NCI-H82 treated with DMSO at 0.1 percent for 48 hours (cell line): ENCODE results near the gene C11orf91.
"Not testable (repeated sequence)": the region's sequence is repeated elsewhere in the genome, so short reads cannot be mapped to it uniquely, and the experiment has no call there.

ENCODE experiments used
- DNase-seq: peaks from one replicate; lab custom pipeline; 2025; ENCODE audit not compliant: unreplicated experiment; lab: John Stamatoyannopoulos, UW

C11orf91 gene

DNA sequence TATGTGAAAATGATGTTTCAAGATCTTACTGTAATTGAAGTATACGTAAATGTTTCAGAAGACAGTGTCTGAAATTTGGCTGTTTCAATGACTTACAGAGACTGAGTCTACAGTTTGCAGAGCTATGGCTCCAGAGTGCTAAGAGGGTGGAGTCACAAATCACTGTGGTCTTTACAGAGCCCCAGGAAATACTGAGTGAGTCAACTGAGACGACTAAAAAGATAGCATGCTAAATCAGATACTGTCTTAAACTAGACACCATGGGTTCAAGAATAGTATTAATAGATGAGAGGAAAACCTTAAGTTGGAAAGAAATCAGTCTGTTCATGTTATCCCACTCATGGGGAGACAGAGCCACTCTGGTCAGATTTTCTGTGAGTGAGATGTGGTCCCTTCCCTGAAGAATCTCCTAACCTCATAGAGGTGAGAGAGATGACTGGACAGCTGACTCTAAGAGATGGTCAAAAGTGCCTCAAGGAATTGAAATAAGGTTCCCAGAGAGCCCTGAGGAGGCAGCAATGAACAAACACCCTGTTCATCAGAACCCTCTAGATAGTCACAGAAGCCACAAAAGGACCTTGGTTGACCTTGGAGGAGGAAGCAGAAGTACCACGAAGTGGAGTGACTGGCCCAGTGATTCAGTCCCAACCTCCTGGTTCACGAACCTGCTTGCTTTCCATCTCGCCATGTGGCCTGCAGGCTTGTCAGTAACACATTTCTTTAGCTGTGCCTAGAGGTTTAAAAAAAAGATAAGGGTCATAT, 30.2 kb downstream of the C11orf91 start:
- no peak for DNase-seq

DNA sequence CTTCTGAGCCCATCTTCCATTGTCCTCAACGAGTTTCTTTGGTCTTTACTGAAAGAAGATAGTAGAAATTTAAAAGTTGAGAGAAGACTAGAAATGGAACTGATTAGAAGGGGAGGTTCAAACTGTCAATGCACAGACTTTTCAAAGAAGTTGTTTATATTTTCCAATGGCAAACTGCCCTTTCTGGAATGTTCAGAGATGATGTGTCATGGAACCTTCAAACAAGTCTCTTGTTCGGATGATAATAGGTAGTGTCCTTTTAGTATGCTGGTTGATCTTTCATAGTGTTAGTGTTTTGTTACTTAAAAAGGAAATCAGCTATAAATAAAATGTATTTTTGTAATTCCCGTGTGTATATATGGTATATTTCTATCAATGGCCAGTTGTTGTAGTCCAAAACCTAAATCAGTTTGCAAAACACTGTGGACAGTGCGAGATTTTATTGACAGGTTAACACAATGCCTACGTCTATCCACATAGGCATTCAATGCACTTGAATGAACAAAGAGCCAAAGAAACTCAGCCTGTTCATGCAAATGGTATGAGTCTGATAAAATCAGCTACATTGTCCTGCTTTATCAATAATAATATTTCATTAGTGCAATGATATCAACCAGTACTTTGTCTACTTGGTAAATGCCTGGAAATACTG, 30.9 kb downstream of the C11orf91 start:
- DNase-seq, result no peak

DNA sequence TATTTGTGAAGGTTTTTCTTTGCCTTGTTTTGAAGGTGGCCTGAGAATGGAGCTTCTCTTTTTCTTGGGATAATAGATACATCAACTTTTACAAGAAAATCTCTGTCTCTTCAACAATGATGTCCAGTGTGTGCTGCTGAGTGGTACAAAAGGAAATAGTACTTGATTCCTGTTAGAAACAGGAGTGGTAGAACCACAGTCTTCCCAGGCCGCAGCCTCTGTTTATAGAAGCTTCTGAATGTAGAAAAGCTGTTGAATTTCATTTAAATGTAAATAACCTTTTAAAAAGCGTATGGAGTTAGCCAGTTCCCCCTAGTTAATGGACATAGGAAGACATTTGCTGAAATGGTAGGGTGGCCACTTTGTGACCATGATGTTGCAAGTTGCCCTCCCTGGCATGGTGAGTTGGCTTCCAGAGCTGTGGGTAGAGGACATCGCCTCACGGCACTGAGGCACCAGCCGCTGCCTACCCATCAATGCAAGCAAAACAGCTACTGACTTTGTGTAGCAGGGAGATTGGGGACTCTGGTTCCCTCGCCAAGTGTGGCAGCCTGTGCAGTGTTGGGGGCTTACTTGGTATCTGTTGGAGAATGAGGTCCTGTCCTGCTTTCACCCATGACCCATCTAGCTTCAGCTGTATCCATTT, 31.6 kb downstream of the C11orf91 start:
- no peak for DNase-seq

DNA sequence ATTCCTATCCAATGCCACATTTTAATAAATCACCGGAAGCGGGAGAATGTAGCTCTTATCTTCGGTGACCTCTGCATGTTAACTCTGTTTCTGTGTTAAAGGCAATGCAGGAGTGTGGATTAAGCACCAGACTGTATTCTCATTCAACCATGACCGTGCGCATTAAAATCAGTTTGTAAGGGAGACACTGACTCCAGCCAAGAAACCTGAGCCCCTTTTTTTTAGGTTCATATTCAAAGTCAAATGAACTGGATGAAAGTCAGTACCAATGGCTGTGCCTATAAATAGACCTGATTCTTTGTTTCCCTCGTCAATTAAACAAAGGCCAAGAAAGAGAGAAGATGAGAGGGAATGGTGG, 32.2 kb downstream of the C11orf91 start:
- no peak for DNase-seq

DNA sequence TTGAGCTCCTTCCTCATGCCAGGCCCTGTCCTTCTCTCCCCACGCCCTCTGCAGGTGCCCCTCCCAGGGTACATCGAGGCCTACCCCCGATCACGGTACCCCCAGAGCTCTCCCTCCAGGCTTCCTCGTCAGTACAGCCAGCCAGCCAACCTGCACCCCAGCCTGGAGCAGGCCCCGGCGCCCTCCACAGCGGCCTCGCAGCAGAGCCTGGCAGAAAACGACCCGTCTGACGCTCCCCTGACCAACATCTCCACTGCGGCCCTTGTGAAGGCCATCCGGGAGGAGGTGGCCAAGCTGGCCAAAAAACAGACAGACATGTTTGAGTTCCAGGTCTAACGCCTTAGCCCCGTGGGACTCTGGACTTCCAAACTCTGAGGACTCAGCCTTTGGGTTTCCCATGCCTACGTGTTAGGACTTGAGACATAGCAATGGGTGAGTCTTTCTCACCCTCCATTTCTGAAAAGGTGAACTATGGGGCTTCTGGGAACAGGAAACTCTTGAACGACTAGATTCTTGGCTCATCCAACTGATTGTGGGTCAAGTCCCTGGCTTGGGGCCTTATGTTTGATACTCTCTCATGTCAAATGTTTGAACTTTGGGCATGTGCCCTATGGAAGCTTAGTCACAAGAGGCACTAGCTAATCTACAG, 32.7 kb downstream of the C11orf91 start:
- no peak for DNase-seq

DNA sequence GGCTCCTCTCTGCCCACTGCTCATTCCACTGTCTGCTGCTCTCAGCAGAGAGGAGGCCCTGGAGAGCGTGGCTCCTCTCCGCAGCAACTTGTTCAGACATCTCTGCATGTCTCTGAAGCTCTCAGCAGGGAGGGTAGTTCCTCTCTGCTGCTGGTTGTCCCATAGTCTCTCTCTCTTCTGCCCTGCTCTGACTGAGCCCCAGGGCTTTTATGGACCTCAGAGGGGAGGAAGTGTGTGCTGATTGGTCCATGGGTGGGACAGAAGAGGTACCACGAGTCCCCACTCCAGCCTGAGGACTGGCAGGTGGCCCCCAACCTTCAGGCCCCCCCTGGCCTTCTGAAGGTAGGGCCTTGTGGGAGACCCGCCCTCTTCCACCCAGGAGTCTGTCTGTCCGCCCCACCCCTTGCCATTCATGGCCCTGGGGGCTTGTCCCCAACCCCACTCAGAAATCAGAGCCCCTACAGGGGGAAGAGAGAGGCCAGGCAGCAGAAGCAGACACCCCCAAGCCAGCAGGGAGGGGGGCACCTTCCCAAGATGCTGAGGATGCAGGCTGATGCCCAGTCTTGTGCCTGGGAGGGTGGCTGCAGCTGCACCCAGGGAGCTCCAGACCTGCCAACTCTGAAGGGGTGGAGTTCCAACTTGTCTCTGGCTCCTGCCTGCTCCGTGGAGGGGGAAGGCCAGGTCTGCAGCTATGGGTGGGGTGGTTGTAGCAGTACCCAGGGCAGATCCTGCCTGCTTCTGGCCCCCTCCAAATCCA, 35.1 kb downstream of the C11orf91 start:
- no peak for DNase-seq

DNA sequence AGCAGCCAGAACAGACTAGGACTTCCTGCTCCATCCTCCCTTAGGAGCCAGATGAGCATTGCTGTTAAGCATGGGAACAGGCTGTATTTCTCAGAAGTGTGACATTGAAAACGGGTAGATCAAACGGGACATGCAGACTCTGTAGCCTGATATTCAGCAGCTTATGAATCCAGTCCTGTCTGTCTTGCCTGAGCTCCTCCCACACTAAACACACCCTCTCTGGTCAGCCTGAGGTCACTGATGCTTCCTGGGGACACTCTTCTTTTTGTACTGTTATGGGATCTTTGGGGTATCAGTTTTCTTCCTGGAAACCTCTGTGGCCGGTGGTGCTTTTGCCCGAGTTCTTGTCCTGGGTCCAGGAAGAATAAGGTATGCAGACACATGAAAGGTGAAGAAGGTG, 35.8 kb downstream of the C11orf91 start:
- DNase-seq, result no peak

DNA sequence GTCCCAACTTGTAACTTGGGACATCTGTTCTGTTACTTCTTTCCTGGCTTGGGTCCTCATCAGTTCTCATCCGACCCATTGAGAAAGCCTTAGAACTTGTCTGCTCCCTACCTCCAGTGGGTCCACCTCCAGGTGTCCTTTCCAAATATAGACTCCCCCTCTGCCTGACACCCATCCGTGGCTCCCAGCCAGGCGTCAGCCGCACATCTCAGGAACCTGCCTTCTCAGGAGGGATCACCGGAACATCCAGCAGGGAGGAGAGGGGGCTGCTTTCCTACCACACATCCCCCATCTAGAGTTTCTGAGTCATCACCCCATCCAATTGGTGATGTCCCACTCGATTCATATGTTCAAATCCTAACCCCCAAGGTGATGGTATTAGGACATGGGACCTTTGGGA, 36.5 kb downstream of the C11orf91 start:
- DNase-seq, result no peak

DNA sequence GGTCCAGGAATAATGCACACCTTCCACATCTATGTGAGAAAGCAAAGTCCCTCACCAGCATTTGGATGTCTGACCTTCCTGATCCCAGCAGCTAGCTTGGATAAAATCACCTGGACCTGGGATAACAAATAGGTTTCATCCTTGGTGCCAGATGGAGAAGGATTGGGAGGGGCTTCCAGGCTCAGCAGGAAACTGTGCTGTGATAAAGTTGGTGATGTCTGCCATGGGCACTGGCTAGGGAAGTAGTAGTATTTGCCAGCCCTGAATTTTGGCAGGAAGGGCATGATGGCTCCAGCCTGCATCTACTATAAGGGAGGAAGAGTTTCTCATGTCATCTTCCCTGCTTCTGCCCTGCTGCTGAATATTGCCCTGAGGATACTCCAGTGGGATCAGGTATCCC, 37.5 kb downstream of the C11orf91 start:
- no peak for DNase-seq

DNA sequence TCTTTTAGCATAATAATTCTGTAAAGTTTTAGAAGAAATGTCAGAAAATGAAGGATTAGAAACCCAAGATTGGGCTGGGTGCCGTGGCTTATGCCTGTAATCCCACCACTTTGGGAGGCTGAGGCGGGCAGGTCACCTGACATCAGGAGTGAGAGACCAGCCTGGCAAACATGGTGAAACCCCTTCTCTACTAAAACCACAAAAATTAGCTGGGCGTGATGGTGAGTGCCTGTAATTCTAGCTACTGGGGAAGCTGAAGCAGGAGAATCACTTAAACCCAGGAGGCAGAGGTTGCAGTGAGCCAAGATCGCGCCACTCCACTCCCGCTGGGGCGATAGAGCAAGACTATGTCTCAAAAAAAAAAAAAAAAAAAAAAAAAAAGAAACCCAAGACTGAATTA, 39.1 kb downstream of the C11orf91 start:
- DNase-seq, result not testable (repeated sequence)

DNA sequence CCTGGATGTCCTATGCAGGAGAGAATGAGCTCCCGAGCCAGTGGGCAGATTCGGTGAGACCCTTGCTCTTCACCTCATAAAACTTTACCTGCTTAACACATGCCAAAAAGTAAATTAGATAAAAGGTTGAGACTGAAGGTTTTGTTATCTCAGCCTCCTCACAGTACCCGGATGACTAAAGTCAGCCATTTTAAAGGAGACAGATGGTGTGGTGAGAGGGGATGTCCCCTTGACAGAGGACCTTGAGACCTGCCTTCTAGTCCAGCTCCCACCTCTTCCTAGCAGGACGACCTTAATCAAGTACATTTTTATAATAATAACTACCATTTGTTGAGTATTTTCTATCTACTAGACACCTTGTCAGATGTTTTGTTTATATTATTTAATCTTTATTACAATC, 39.7 kb downstream of the C11orf91 start:
- no peak for DNase-seq

DNA sequence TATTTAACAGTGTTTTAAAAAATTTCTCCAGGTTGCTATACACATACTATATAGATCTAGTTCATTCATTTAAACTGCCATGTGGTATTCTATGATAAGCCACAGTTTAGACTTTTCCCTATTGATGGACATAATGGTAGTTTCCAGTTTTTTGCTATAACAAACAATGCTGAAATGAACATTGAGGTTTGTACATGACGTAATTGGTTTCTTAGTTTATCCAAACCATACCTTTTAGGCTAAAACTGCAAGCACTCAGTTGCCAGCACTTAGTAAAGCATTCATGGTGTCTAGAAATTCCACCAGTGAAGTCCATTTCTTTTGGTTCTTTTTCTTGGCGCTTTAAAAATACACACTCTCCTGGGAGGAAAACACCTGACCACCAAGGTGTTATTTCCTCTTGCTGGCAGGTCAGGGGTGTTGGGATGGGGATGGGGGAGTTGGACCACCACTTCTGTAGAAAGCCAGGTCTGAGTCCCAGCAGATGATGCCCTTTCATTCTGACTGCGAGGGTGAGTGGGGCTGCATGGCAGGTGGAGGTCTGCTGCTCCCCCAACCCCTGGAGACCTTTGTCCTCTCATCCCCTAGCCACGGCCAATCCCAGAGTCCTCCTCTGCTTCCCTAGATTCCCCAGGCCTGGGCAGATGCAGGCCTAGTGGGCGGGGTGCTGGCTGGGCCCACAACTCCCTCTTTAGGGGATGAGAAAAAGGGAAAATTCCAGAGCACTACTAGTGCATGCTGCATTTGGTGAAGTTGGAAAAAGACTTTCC, 41.1 kb downstream of the C11orf91 start:
- no peak for DNase-seq

DNA sequence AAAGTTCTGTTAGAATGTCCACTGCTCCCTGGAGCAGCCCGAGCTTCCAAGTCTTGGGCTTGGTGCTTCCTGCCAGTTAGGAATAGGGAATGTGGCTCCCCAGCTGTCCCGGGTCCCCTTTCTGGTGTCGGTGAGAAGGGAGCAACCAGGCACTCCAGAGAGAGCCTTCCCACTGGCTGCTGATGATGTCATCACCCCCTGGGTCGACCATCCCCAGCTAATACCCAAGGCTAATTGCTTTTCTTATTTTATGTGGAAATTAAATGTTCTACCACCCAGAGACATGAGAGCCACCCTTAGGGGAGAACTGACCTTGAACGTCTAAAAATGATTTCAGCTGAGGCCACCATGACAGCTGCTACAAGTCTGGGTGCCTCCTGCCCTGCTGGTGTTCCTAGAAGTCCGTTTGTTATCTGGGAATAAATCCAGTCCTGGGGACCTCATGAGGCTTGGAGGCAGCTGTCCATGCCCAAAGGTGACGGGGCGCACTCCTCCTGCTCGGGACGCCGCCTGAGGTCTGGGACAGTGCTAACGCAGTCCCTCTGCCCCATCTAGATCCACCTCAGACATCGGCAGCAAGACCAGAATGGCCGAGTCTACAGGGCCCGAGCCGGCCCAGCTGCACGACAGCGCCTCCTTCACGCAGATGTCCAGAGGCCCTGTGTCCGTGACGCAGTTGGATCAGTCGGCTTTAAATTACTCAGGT, 42.3 kb downstream of the C11orf91 start:
- no peak for DNase-seq

DNA sequence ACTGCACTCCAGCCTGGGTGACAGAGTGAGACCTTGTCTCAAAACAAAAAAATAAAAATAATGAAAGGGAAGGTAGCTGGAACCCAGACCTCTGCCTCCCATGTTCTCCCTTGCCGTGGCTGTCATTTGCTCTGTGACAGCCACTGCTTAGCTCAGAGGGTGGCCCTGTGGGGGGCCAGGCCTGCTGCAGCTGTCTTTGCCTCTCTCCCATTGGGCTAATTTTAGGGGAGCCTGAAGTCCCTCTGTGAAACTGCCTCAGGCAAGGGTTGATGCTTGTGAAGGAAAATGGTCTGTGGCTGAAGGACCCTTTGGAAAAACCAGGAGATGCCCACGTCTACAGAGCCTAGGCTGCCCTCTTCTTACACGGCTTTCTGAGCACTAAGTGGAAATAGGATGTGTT, 42.9 kb downstream of the C11orf91 start:
- no peak for DNase-seq

DNA sequence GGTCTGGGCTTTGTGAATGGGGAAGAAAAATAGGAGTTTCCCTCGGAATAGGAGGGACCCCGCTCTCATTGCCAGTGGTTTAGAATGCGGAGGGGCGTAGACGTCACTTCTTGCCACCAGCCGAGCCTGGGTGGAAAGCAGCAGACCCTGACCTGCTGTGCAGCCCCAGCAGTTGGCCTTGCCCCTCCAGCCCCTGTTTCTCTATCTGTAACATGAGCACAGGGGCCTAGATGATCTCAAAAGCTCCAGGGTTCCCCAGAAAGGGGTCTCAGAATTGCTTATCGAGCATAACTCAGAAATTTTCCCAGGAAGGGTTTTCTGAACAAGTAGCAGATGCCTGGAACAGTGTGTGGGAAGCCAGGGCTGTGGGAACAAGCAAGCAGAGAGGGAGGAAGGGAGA, 43.9 kb downstream of the C11orf91 start:
- no peak for DNase-seq

DNA sequence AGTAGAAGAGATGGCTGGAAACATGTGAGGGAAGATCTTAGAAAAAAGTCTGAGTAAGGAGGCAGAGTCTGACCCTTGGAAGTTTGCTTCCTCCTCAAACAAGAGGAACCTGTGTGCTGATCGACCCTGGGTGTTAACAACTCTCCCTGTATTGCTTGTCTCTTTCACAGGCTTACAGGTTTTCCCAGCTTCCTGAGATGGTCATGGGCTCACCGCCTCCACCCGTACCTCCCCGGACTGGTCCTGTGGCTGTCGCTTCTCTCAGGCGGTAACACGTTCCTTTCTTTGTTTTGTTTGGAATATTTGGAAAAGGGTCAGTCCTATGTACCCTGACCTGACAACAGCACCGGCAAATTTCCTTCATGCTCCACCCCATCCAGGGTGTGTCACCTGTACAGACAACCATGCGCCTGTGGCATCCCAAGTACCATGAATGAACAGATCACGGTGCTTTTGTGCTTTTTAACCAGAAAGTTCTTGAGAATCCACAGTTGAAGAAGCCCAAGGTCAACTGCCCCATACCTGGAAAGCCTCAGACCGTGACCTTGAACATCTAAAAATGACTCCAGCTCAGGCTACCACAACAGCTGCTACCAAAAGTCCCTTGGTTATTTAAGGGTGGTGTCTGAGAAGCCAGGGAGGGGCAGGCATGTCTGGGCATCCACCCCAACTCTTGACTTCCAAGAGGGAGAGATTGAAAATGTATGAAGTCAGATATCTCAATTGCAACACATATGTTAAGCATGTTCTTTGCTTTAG, 44.6 kb downstream of the C11orf91 start:
- DNase-seq, result no peak

DNA sequence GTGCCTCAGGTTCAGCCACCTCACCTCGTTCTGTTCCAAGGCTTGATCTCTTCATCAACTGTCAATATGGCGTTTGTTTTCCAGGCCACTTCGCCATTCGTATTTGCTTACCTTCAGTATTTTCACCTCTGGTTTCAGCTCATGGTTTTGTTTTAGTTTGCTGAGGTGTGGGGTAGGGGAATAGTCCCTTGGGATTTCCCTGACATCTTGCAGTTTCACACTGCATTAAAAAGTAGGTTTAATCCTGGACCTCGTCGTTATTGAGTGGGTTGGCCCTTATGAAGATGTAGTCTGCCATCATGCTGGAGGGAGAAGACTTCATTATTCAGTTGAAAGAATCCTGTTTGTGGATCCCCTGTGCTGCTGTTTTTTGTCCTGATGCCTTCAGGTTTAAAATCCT, 46.0 kb downstream of the C11orf91 start:
- no peak for DNase-seq

DNA sequence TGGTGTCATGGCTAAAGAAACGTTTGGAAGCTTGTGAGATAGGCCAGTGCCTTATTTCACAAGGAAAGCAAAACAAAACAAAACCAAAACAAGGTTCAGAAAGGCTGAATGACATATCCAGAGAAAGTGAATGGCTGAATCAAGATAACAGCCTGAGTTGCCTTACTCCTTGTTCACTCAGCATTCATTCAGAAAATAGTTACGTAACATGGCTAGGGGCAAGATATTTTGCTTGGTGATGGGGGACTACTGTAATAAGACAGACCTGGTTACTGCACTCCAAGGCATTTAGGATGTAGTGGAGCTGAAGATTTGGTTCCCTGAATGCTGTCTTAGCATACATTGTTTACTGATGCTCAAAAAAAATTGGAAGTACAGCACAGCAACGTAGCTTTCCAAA, 47.7 kb downstream of the C11orf91 start:
- DNase-seq, result no peak

DNA sequence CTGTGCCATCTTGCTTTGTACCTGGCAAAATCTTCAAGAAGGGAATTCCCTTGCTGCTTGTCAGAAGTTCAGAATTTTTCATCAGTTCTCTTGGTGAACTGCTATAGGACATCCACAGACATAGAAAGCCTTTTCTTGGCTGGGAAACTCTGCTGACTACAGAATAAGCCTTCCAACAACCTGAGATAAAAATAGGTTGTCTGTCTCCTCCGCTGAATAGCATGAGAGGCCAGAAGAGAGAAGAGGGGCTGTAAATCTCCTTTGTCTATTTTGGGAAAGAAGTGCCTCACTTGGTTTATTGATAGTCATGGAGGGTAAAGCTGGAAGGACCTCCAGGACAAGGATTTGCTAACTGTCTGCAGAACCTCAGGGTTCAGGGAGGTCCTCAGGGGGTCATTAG, 48.2 kb downstream of the C11orf91 start:
- no peak for DNase-seq
